ENCODE results near the gene IL5. TPM values are rescaled to one million over a fixed set of nuclear protein-coding genes. Genes with fewer than 3 reads are reported as not detected.

IL5 gene
- total and polyA plus RNA-seq, 2 of the 13 experiments (the other 11 are each of a cell fraction or from before 2014, with no cell fraction given) = not detected

GRCh38 chr5:132504746-132505145 is 38.6 kb downstream of the IL5 start (continued):
- peak; percentile 81; the same call in 1 of the 2 replicates for TF ChIP-seq SOX5 (CRISPR knock-in tag; IDR thresholded peaks at IDR 0.05; ENCODE audit: borderline replicate concordance)
- 0 out of 2 replicates have a peak, but pooled peaks have one; percentile 46 for TF ChIP-seq NCOA2 (CRISPR knock-in tag; IDR thresholded peaks at IDR 0.05)
- TF ChIP-seq, protein P1, sequence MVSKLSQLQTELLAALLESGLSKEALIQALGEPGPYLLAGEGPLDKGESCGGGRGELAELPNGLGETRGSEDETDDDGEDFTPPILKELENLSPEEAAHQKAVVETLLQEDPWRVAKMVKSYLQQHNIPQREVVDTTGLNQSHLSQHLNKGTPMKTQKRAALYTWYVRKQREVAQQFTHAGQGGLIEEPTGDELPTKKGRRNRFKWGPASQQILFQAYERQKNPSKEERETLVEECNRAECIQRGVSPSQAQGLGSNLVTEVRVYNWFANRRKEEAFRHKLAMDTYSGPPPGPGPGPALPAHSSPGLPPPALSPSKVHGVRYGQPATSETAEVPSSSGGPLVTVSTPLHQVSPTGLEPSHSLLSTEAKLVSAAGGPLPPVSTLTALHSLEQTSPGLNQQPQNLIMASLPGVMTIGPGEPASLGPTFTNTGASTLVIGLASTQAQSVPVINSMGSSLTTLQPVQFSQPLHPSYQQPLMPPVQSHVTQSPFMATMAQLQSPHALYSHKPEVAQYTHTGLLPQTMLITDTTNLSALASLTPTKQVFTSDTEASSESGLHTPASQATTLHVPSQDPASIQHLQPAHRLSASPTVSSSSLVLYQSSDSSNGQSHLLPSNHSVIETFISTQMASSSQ (IDR thresholded peaks at IDR 0.05; ENCODE audit: low read depth) = no peak
- TF ChIP-seq, protein P1 (CRISPR knock-in tag; IDR thresholded peaks at IDR 0.05; ENCODE audit: borderline replicate concordance) = no peak
- TF ChIP-seq ZNF574 (CRISPR knock-in tag; IDR thresholded peaks at IDR 0.05) = no peak
- no peak for TF ChIP-seq ZNF775 (CRISPR knock-in tag; IDR thresholded peaks at IDR 0.05; ENCODE audit: borderline replicate concordance)
- TF ChIP-seq BHLHE40 (IDR thresholded peaks at IDR 0.05; ENCODE audit: low read length) = peak; percentile 89
- TF ChIP-seq, protein P2, sequence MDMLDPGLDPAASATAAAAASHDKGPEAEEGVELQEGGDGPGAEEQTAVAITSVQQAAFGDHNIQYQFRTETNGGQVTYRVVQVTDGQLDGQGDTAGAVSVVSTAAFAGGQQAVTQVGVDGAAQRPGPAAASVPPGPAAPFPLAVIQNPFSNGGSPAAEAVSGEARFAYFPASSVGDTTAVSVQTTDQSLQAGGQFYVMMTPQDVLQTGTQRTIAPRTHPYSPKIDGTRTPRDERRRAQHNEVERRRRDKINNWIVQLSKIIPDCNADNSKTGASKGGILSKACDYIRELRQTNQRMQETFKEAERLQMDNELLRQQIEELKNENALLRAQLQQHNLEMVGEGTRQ (IDR thresholded peaks at IDR 0.05; ENCODE audit: low read depth, low read length) = peak; percentile 83
- TF ChIP-seq, protein P2 (CRISPR knock-in tag; IDR thresholded peaks at IDR 0.05; ENCODE audit: borderline replicate concordance) = peak; percentile 87; the same call in 1 of the 2 replicates
- TF ChIP-seq SMAD3 (CRISPR knock-in tag; IDR thresholded peaks at IDR 0.05) = no peak
- TF ChIP-seq ASH2L (IDR thresholded peaks at IDR 0.05; ENCODE audit: insufficient read length, low read depth, low read length) = peak; percentile 34
- no peak for TF ChIP-seq SPEN (CRISPR knock-in tag; IDR thresholded peaks at IDR 0.05; ENCODE audit: low read depth)
- TF ChIP-seq FOXA3 (CRISPR knock-in tag; IDR thresholded peaks at IDR 0.05) = peak; percentile 45; the same call in 1 of the 2 replicates
- TF ChIP-seq ZNF770 (CRISPR knock-in tag; IDR thresholded peaks at IDR 0.05) = peak; percentile 66; the same call in 1 of the 2 replicates
- no peak for TF ChIP-seq FOXP1 (IDR thresholded peaks at IDR 0.05)
- peak; percentile 69 for TF ChIP-seq FOXP1 (CRISPR knock-in tag; IDR thresholded peaks at IDR 0.05)
- TF ChIP-seq ZNF747 (CRISPR knock-in tag; IDR thresholded peaks at IDR 0.05; ENCODE audit: borderline replicate concordance) = no peak
- no peak for TF ChIP-seq ZBTB26 (CRISPR knock-in tag; IDR thresholded peaks at IDR 0.05; ENCODE audit: borderline replicate concordance)
- TF ChIP-seq ZNF7 (CRISPR knock-in tag; IDR thresholded peaks at IDR 0.05) = no peak

All from HepG2 (cell line).